Bronchial epithelial cell (primary cell): ENCODE data around the gene YAF2. TPM values are rescaled to one million over a fixed set of nuclear protein-coding genes. Genes with fewer than 3 reads are reported as not detected.

Source experiments
- DNase-seq: peaks from one replicate; pipeline ENCODE4 v3.0.0-alpha.2; 2010; ENCODE audit warnings: low read depth
- FAIRE-seq: peaks from 2 replicates; lab custom pipeline; 2011; peaks lifted over from hg19 to GRCh38; lab: Jason Lieb, UNC
- H3K27me3 ChIP-seq: 2 replicates; pipeline ENCODE4 v1.5.1; 2011; ENCODE audit warnings: low read length; ENCODE audit not compliant: control insufficient read depth, insufficient read depth
- H3K36me3 ChIP-seq: 2 replicates; pipeline ENCODE4 v1.5.1; 2011; ENCODE audit warnings: low read length; ENCODE audit not compliant: control insufficient read depth, insufficient read depth
- H3K4me3 ChIP-seq: 2 replicates; pipeline ENCODE4 v1.5.1; 2011; ENCODE audit warnings: mild to moderate bottlenecking, low read depth, low read length, control low read depth
- total RNA-seq: library from RNA; depleted of rRNA; stranded (reverse); fragments of >200 nt; gene quantifications from 2 replicates; pipeline ENCODE4 v1.2.1, GENCODE V29; 2014
- TF ChIP-seq, protein P1 (sequence below): IDR thresholded peaks from 2 replicates; pipeline ENCODE4 v1.5.1; 2011; ENCODE audit warnings: mild to moderate bottlenecking, moderate library complexity, low read length, control low read depth, inconsistent platforms; ENCODE audit not compliant: insufficient read depth, severe bottlenecking

Gene YAF2
- total RNA-seq, 1 donor from 2014 or later: 14.2 TPM

DNA sequence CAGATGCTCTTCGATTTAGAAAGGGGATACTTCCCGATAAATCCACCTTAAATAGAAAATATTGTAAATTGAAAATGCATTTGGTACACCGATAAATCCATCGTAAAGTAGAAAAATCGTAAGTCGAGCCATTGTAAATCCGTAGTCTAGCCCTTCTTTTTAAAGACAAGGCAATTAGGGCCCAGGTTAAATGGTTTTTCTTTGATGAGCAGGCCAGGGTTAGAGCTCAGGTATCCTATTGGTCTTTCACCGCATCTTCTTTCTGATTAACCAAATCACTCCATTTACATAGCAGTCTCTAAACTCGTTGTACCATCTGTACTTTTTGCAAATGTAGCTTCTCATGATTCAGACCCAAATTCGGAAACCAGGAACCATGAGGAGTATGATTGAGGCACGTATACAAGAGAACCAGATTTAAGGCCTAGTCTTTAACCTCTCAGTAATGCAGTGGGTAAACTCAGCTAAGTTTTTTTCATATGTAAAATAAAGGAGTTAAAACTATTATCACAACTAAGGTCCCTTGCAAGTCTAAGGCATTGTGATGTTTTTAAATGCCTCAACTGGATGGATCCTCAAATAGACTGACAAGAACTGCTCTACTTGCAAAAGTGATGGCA is 2.2 kb upstream of the YAF2 start:
- TF ChIP-seq, protein P1, sequence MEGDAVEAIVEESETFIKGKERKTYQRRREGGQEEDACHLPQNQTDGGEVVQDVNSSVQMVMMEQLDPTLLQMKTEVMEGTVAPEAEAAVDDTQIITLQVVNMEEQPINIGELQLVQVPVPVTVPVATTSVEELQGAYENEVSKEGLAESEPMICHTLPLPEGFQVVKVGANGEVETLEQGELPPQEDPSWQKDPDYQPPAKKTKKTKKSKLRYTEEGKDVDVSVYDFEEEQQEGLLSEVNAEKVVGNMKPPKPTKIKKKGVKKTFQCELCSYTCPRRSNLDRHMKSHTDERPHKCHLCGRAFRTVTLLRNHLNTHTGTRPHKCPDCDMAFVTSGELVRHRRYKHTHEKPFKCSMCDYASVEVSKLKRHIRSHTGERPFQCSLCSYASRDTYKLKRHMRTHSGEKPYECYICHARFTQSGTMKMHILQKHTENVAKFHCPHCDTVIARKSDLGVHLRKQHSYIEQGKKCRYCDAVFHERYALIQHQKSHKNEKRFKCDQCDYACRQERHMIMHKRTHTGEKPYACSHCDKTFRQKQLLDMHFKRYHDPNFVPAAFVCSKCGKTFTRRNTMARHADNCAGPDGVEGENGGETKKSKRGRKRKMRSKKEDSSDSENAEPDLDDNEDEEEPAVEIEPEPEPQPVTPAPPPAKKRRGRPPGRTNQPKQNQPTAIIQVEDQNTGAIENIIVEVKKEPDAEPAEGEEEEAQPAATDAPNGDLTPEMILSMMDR: no peak
- no peaks in the 10 kb centered on the region for H3K27me3 ChIP-seq
- DNase-seq (no peak), FAIRE-seq (no peak)
- no peak overlapping the region for H3K4me3 ChIP-seq
- peaks cover 1% of the 10 kb centered on the region for H3K36me3 ChIP-seq

DNA sequence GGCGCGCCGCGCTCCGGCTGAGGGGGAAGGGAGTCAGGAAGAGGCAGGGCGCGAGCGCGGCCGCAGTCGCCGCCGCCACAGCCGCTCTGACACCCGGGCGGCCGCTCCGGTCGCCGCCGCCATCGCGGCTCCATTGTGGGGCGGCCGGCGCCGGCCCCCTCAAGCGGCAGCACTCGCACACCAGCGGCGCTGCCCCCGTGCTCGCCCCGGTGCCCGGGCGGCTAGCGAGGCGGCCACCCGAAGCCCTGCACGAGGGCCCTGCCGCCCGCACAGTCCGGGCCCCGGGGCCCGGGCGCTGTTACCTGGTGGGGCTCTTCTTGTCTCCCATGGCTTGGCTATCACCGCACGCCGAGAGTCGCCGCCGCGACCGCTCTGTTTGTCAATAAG is 202 bp downstream of the YAF2 start:
- DNase-seq (no peak), FAIRE-seq (no peak)
- H3K27me3 ChIP-seq: no peaks in the 10 kb centered on the region
- peaks cover 3% of the 10 kb centered on the region for H3K36me3 ChIP-seq
- TF ChIP-seq, protein P1: no peak
- H3K4me3 ChIP-seq: peak overlapping the region; percentile 72

DNA sequence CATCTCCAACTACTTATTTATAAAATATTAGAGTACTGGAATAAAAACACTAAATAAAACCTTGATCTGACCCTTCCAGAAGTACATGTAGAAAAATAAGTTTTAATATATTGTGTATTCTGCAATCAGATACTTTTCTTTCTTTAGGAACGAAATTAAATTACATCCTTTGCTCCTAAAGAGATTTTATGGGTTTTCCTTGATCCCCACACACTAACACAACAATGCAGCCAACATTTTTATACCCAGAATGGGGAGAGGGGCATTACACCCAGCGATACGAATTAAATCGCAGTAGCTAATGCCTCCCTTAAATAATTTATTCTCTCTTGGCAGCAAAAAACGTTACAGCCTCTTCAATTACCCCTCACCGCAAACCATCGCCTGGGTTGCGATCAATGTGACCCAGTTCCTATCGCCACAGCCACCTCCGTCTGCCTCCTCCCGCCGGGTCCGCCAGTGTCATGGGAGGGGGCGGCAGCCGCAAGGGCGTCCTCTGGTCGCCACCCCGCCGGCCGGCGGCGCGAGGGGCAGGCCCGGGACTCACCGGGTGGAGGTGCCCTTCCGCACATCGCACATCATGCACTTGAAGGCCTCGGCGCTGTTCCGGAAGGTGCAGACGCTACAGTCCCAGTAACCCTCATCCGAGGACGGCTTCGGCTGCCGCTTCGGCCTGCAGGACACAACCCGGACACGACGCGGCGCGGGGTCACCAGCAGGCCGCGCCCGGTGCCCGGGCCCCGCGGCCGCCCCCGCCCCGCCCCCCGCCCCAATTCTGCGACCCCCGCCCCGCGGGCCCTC is 796 bp downstream of the YAF2 start:
- Histone ChIP-seq H3K4me3 (peak overlapping the region; percentile 72), H3K27me3 (no peaks in the 10 kb centered on the region), H3K36me3 (peaks cover 3% of the 10 kb centered on the region)
- peak; percentile 65 for DNase-seq
- TF ChIP-seq, protein P1: peak; percentile 77
- FAIRE-seq: no peak

- Histone ChIP-seq H3K4me3 (no peak overlapping the region), H3K27me3 (no peaks in the 10 kb centered on the region), H3K36me3 (peaks cover 3% of the 10 kb centered on the region)
- DNase-seq (no peak), FAIRE-seq (no peak)
- TF ChIP-seq, protein P1: no peak
Observed at GRCh38 chr12:42236017-42236416, 2.0 kb downstream of the YAF2 start.

- FAIRE-seq: no peak
- TF ChIP-seq, protein P1: no peak
- DNase-seq: no peak
- no peaks in the 10 kb centered on the region for H3K27me3 ChIP-seq
- no peak overlapping the region for H3K4me3 ChIP-seq
- H3K36me3 ChIP-seq: peaks cover 3% of the 10 kb centered on the region
Observed at GRCh38 chr12:42235426-42235825, 2.6 kb downstream of the YAF2 start.
